Fibroblast of villous mesenchyme (primary cell): ENCODE data around the gene KRT33A. TPM values are rescaled to one million over a fixed set of nuclear protein-coding genes. Genes with fewer than 3 reads are reported as not detected.
A peak's percentile ranks its signal among the peaks of the same experiment; 100 is the strongest.
"Not testable (repeated sequence)": the region's sequence is repeated elsewhere in the genome, so short reads cannot be mapped to it uniquely, and the experiment has no call there.

Source experiments
- DNase-seq: peaks from one replicate; pipeline ENCODE4 v3.0.0-alpha.2; 2010; ENCODE audit warnings: low read depth
- H3K4me3 ChIP-seq: 2 replicates; pipeline ENCODE4 v1.5.1; 2011; ENCODE audit warnings: low read depth, mild to moderate bottlenecking, low read length
- total RNA-seq: library from RNA; depleted of rRNA; stranded (reverse); fragments of >200 nt; gene quantifications from 2 replicates; pipeline ENCODE4 v1.2.3, GENCODE V29; 2012
- TF ChIP-seq, protein P1 (sequence below): IDR thresholded peaks from 2 replicates; pipeline ENCODE4 v1.5.1; 2012; ENCODE audit warnings: low read depth, mild to moderate bottlenecking, low read length; ENCODE audit not compliant: insufficient read depth

KRT33A gene
- total RNA-seq, 1 donor = not detected

DNA sequence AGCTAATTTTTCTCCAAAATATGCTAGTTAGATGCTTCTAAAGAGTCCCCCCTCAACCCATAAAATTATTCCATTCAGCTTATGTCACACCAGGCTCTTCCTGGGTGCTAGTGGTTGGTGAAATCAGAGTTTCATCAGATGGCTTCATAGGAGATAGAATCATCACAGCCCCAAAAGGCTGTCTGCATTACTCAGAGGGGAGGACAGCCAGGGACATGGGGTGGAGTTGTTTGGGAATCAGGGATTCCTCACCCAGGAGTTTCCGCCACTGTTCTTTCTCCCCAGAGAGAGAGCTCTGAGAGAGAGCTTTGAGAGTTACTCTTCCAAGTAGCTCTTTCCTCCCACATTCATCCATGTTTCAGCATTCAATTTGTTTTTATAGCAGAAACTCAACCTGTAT lies 31.8 kb upstream of the KRT33A start:
- peak; percentile 77 for DNase-seq
- no peak overlapping the region for H3K4me3 ChIP-seq
- TF ChIP-seq, protein P1, sequence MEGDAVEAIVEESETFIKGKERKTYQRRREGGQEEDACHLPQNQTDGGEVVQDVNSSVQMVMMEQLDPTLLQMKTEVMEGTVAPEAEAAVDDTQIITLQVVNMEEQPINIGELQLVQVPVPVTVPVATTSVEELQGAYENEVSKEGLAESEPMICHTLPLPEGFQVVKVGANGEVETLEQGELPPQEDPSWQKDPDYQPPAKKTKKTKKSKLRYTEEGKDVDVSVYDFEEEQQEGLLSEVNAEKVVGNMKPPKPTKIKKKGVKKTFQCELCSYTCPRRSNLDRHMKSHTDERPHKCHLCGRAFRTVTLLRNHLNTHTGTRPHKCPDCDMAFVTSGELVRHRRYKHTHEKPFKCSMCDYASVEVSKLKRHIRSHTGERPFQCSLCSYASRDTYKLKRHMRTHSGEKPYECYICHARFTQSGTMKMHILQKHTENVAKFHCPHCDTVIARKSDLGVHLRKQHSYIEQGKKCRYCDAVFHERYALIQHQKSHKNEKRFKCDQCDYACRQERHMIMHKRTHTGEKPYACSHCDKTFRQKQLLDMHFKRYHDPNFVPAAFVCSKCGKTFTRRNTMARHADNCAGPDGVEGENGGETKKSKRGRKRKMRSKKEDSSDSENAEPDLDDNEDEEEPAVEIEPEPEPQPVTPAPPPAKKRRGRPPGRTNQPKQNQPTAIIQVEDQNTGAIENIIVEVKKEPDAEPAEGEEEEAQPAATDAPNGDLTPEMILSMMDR = no peak

DNA sequence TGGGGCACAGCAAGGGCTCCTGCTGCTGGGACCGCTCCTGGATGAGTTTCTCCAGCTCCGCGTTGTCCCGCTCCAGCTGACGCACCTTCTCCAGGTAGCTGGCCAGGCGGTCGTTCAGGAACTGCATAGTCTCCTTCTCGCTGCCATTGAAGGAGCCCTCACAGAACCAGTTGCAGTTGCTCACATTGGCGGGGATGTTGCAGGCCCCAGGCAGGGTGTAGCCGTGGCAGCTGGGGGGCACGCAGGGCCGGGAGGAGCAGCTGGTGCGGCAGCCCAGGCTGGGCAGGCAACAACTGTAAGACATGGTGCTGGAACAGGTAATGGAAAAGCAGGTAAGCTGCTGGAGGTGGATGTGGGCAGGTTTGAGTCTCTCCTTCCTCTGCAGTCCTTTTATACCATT lies 31.3 kb upstream of the KRT33A start, which contains the start of gene KRT34:
TSS of gene KRT34 (minus strand) at position 364 of the 400 bp plus-strand sequence. CDS start at position 304, 60 bp downstream.
- DNase-seq, H3K4me3 ChIP-seq: not testable (repeated sequence)

DNA sequence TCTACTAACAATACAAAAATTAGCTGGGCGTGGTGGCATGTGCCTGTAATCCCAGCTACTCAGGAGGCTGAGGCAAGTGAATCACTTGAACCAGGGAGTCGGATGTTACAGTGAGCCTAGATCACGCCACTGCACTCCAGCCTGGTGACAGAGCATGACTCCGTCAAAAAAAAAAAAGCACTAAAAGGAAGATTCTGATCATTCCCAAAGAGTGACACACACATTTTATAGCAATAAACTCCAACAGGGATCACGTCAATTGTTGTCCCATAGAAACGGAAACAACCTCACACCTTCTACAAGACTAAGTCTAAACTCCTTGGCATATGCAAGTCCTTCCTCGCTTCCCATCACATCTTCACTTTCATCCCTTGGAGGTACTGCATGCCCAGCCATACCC lies 29.5 kb upstream of the KRT33A start:
- not testable (repeated sequence) for H3K4me3 ChIP-seq
- peak; percentile 78 for DNase-seq

GRCh38 chr17:41377546-41377945 lies 26.9 kb upstream of the KRT33A start:
- no peak overlapping the region for H3K4me3 ChIP-seq
- TF ChIP-seq, protein P1 = no peak
- peak; percentile 33 for DNase-seq

DNA sequence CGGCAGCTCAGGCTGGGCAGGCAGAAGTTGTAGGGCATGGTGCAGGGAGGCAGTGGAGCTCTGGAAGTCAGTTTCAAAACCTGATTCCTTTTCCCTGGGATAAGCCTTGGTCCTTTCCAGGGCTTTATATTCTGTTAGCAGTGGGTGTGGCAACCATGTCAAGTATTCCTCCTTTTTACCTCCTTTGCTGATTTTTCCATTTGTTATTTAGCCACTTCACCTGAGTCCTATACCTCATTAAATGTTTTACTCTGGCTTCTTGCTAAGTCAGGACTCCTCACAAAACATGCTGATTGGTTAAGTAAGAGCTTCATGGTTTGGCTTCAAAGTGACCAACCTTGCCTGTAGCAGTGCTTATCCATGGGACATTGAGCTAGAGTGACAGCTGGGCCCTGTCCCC lies 19.1 kb upstream of the KRT33A start, which contains the start of gene KRT33B:
TSS of gene KRT33B (minus strand) at position 101 of the 400 bp plus-strand sequence. CDS start at position 38, 63 bp downstream.
- TF ChIP-seq, protein P1 = no peak
- no peak for DNase-seq
- H3K4me3 ChIP-seq = no peak within 1 kb of the TSS

DNA sequence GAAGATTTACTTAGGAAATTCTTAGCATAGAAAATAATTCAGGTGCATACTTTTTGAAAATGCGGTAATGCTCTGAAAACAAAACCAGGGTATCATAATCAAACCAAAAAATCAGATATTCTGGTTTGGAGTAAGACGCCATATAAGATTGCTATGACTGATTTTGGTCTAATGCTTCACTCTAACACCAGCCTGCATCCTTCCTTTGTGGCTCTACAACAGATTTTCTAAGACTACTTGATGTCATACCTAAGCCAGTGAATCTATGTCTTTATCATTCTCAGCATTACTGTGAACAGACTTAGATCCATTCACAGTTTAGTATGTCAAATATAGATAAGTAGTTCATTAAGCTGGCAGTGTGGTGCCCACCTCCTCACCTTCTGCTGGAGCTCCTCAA lies 18.4 kb upstream of the KRT33A start:
- TF ChIP-seq, protein P1 = no peak
- DNase-seq = no peak
- H3K4me3 ChIP-seq = no peak overlapping the region

DNA sequence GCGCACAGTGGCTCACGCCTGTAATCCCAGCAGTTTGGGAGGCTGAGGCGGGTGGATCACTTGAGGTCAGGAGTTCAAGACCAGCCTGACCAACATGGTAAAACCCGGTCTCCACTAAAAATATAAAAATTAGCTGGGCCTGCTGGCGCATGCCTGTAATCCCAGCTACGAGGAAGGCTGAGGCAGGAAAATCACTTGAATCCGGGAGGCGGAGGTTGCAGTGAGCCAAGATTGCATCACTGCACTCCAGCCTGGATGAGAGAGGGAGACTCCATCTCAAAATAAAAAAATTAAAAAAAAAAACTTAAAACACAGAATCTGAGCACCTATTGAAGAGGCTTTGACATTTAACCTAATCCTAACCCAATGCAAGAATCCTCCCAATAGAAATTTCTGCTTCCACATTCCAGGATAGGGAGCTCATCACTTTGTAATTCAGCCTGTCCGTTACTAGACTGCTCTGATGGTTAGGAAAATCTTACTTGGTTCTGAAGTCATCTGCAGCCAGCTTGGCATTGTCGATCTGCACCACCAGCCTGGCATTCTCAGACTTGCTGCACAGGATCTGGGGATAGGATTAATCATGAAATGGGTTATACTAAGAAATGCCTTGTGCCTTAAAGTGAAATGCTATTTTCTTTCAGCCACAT lies 16.9 kb upstream of the KRT33A start:
- H3K4me3 ChIP-seq = no peak overlapping the region
- TF ChIP-seq, protein P1 = no peak
- peak; percentile 34 for DNase-seq

- H3K4me3 ChIP-seq = no peak overlapping the region
- TF ChIP-seq, protein P1 = no peak
- DNase-seq = no peak
Measured at GRCh38 chr17:41366070-41366469, 15.4 kb upstream of the KRT33A start.
